CD8-positive, alpha-beta memory T cell (primary cell): Measurements from ENCODE around the gene SRPK2. TPM values are rescaled to one million over a fixed set of nuclear protein-coding genes. Genes with fewer than 3 reads are reported as not detected.
A peak's percentile ranks its signal among the peaks of the same experiment; 100 is the strongest.

Source experiments
- CTCF ChIA-PET: fragments of 350-600 bp; sonication (Branson Sonifier 250); formaldehyde crosslinking; loops from one replicate; lab custom pipeline; 2021; ENCODE audit warnings: antibody characterized with exemption; lab: Charles Lee
- POLR2A ChIA-PET: fragments of 350-600 bp; sonication (Branson Sonifier 250); formaldehyde crosslinking; loops from one replicate; lab custom pipeline; 2021; ENCODE audit warnings: antibody characterized with exemption; lab: Charles Lee
- DNase-seq, 5 donors: peaks; one replicate each; pipeline versions ENCODE4 v3.0.0 to v3.0.0-alpha.2; 2020 to 2022; ENCODE audit warnings: mixed read lengths in 1 of 5
- H3K27ac ChIP-seq: one replicate; pipeline ENCODE4 v1.7.0; 2013; ENCODE audit warnings: low read depth, mild to moderate bottlenecking, low read length, moderate library complexity
- H3K27me3 ChIP-seq: 2 replicates; pipeline ENCODE4 v1.7.0; 2013; ENCODE audit warnings: low read length, mild to moderate bottlenecking; ENCODE audit not compliant: insufficient read depth, poor library complexity, severe bottlenecking
- H3K36me3 ChIP-seq: 2 replicates; pipeline ENCODE4 v1.7.0; 2013; ENCODE audit warnings: mild to moderate bottlenecking, low read length, moderate library complexity; ENCODE audit not compliant: insufficient read depth
- H3K4me1 ChIP-seq: 2 replicates; pipeline ENCODE4 v1.7.0; 2013; ENCODE audit warnings: mild to moderate bottlenecking, low read length, moderate library complexity; ENCODE audit not compliant: insufficient read depth
- H3K4me3 ChIP-seq: 2 replicates; pipeline ENCODE4 v1.7.0; 2013; ENCODE audit warnings: mild to moderate bottlenecking, low read length
- H3K9me3 ChIP-seq: 2 replicates; pipeline ENCODE4 v1.7.0; 2013; ENCODE audit warnings: mild to moderate bottlenecking, low read length
- H3K27ac Mint-ChIP-seq, 8 donors: one replicate each; pipeline ENCODE4 v1.8.0; 2020 to 2021; ENCODE audit warnings: mixed read lengths in 8 of 8, mild to moderate bottlenecking in 6 of 8, inconsistent platforms in 3 of 8, moderate library complexity in 3 of 8
- H3K27me3 Mint-ChIP-seq, 2 donors: one replicate each; pipeline ENCODE4 v1.8.0; 2020 to 2021; ENCODE audit warnings: mixed read lengths in 2 of 2, mild to moderate bottlenecking in 1 of 2, moderate library complexity in 1 of 2
- H3K36me3 Mint-ChIP-seq, 3 donors: one replicate each; pipeline ENCODE4 v1.8.0; 2020 to 2021; ENCODE audit warnings: mixed read lengths in 3 of 3, inconsistent platforms in 1 of 3, mild to moderate bottlenecking in 1 of 3
- H3K4me1 Mint-ChIP-seq, 3 donors: one replicate each; pipeline ENCODE4 v1.8.0; 2020 to 2021; ENCODE audit warnings: mixed read lengths in 3 of 3, inconsistent platforms in 1 of 3, mild to moderate bottlenecking in 1 of 3
- H3K4me3 Mint-ChIP-seq, 7 donors: one replicate each; pipeline ENCODE4 v1.8.0; 2020 to 2021; ENCODE audit warnings: mixed read lengths in 7 of 7, mild to moderate bottlenecking in 6 of 7, moderate library complexity in 4 of 7, inconsistent platforms in 2 of 7
- H3K9me3 Mint-ChIP-seq, 5 donors: one replicate each; pipeline ENCODE4 v1.8.0; 2020 to 2022; ENCODE audit warnings: mixed read lengths in 5 of 5, mild to moderate bottlenecking in 3 of 5, moderate library complexity in 2 of 5, inconsistent platforms in 1 of 5
- polyA plus RNA-seq: library from polyadenylated mRNA; unstranded; fragments of 300-500 nt; fragmentation: Illumina TruSeq; gene quantifications from one replicate; pipeline ENCODE4 v1.2.3, GENCODE V29; 2021
- total RNA-seq, 2 experiments: library from RNA; stranded (reverse); gene quantifications; one replicate each; pipeline ENCODE4 v1.2.3, GENCODE V29; 2021

The SRPK2 gene
- total and polyA plus RNA-seq, 3 experiments from 2014 or later, result 40.8 to 59.5 (median 41.3) TPM

DNA sequence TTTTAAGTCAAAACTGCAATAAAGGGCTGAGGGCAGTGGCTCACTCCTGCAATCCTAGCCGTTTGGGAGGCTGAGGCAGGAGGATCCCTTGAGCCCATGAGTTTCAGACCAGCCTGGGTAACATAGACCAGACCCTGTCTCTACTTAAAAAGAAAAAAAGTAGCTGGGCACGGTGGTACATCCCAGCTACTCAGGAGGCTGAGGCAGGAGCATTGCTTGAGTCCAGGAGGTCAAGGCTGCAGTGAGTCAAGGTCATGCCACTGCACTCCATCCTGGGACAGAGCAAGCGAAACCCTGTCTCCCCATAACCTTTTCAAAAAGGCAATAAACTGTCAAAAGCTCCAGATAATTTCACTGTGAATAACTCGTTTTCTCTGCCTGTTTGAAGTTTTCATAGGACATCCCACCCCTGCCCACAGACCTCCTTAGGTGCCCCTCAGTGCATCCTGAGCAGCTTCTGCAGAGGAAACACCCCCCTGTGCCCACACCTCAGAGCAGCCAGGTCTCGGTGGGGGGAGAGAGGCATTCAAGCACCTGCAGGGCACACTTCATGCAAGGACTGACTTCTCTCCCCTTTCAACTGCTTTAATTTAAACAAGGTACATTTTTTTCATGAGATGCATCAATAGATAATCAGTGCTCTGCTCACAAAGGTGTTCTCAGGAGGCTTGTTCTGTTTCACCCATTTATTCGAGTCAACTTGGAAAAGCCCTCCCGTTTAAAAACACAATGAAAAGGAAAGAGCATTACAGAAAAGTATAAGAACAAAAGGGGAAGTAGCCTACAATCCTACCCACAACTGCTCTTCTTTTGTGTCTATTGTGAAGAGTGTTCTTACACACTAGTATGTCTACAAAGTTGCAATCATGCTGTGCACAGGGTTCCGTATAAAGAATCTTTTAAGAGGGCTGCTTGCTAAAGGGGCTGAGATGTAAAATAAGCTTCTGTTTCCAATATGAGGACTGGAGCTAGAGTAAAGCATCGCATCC lies 269.8 kb downstream of the SRPK2 start:
- H3K27ac ChIP-seq, result no peak overlapping the region
- peaks cover 12% of the 10 kb centered on the region for H3K4me1 ChIP-seq
- H3K27me3 ChIP-seq, result no peaks in the 10 kb centered on the region
- peak overlapping the region; percentile 40 to 87 (median 74) for H3K27ac Mint-ChIP-seq
- H3K36me3 Mint-ChIP-seq, result peaks cover 12 to 75% (median 14%) of the 10 kb centered on the region in 3 donors
- POLR2A ChIA-PET, result no interaction called here
- no peaks in the 10 kb centered on the region for H3K9me3 ChIP-seq
- no peaks in the 10 kb centered on the region for H3K27me3 Mint-ChIP-seq
- H3K9me3 Mint-ChIP-seq, result peaks cover 0 to 2% (median 0%) of the 10 kb centered on the region in 5 donors
- peaks cover 4% of the 10 kb centered on the region for H3K36me3 ChIP-seq
- DNase-seq, result peak in 1 of 5 donors; percentile 26
- peaks cover 24 to 48% (median 40%) of the 10 kb centered on the region in 3 donors for H3K4me1 Mint-ChIP-seq
- no peak overlapping the region for H3K4me3 ChIP-seq
- no peak overlapping the region for H3K4me3 Mint-ChIP-seq
- CTCF ChIA-PET, result interaction anchor here (0.6 to 0.9 kb wide), 2 partner anchors 8 to 281 kb away, joined by 3 read pairs; no protein-coding TSS in a partner anchor

DNA sequence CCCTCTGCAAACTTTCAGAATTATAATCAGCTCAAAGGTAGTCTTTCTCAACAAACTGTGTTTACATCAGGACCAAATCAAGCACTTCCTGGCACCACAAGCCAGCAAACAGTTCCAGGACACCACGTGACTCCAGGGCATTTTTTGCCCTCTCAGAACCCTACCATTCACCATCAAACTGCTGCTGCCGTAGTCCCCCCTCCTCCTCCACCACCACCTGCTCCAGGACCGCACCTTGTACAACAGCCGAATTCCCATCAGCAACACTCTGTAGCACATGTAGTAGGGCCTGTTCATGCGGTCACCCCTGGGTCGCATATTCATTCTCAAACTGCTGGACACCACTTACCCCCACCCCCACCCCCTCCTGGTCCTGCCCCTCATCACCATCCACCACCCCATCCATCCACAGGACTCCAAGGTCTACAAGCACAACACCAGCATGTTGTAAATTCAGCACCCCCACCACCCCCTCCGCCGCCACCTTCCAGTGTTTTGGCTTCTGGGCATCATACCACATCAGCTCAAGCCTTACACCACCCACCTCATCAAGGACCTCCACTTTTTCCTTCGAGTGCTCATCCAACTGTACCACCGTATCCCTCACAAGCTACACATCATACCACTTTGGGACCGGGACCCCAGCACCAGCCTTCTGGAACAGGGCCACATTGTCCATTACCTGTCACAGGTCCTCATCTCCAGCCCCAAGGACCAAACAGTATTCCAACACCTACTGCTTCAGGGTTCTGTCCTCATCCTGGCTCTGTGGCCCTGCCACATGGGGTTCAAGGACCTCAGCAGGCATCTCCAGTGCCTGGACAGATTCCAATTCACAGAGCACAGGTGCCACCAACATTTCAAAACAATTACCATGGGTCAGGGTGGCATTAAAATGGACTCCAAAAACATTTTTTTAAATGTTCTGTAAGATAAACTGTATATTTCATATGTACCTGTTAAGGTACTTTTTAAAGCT lies 276.0 kb downstream of the SRPK2 start:
- Histone ChIP-seq H3K4me1 (no peaks in the 10 kb centered on the region), H3K9me3 (no peaks in the 10 kb centered on the region), H3K27me3 (no peaks in the 10 kb centered on the region), H3K4me3 (no peak overlapping the region), H3K27ac (no peak overlapping the region), H3K36me3 (peaks cover 40% of the 10 kb centered on the region)
- Mint-ChIP-seq H3K9me3 (peaks cover 0 to 4% (median 0%) of the 10 kb centered on the region in 5 donors), H3K4me1 (peaks cover 7 to 16% (median 9%) of the 10 kb centered on the region in 3 donors), H3K4me3 (peak overlapping the region in 2 of 7 donors; percentile 20 to 28), H3K36me3 (peaks cover 12 to 95% (median 23%) of the 10 kb centered on the region in 3 donors), H3K27ac (peak overlapping the region; percentile 19 to 87 (median 70)), H3K27me3 (peaks cover 0 to 4% of the 10 kb centered on the region in 2 donors)
- CTCF ChIA-PET, result no interaction called here
- POLR2A ChIA-PET, result no interaction called here
- no peak for DNase-seq

DNA sequence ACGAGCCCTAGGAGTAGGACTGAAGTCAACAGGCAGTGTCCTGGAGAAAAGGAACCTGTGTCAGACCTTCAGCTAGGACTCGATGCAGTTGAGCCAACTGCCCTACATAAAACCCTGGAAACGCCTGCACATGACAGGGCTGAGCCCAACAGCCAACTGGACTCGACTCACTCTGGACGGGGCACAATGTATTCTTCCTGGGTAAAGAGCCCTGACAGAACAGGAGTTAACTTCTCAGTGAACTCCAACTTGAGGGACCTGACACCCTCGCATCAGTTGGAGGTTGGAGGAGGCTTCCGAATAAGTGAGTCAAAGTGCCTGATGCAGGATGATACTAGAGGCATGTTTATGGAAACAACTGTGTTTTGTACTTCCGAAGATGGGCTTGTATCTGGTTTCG lies 281.3 kb downstream of the SRPK2 start:
- no peaks in the 10 kb centered on the region for H3K9me3 ChIP-seq
- H3K4me1 ChIP-seq, result no peaks in the 10 kb centered on the region
- POLR2A ChIA-PET, result no interaction called here
- Mint-ChIP-seq H3K4me1 (peaks cover 13 to 30% (median 26%) of the 10 kb centered on the region in 3 donors), H3K4me3 (no peak overlapping the region), H3K27me3 (peaks cover 0 to 4% of the 10 kb centered on the region in 2 donors), H3K9me3 (no peaks in the 10 kb centered on the region), H3K27ac (peak overlapping the region in 2 of 8 donors; percentile 4 to 62), H3K36me3 (peaks cover 3 to 88% (median 32%) of the 10 kb centered on the region in 3 donors)
- no peak for DNase-seq
- H3K27me3 ChIP-seq, result no peaks in the 10 kb centered on the region
- CTCF ChIA-PET, result no interaction called here
- H3K4me3 ChIP-seq, result no peak overlapping the region
- peaks cover 65% of the 10 kb centered on the region for H3K36me3 ChIP-seq
- no peak overlapping the region for H3K27ac ChIP-seq

DNA sequence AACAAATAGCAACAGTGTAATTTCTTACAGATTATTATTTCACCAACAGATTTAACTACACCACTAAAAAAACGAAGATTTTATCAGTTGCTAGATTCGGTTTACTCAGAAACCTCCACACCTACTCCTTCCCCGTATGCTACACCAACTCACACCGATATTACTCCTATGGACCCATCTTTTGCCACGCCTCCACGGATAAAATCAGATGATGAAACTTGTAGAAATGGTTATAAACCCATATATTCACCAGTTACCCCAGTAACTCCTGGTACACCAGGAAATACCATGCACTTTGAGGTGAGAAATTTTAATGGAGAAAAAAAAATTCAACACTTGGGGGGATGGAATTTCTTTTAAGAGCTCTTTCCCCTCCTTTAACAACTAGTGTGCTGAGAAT lies 282.2 kb downstream of the SRPK2 start:
- Histone ChIP-seq H3K27ac (no peak overlapping the region), H3K36me3 (peaks cover 60% of the 10 kb centered on the region), H3K4me3 (no peak overlapping the region), H3K4me1 (no peaks in the 10 kb centered on the region), H3K27me3 (no peaks in the 10 kb centered on the region), H3K9me3 (no peaks in the 10 kb centered on the region)
- Mint-ChIP-seq H3K36me3 (peaks cover 3 to 82% (median 24%) of the 10 kb centered on the region in 3 donors), H3K9me3 (no peaks in the 10 kb centered on the region), H3K4me1 (peaks cover 9 to 28% (median 19%) of the 10 kb centered on the region in 3 donors), H3K4me3 (no peak overlapping the region), H3K27me3 (peaks cover 0 to 1% of the 10 kb centered on the region in 2 donors), H3K27ac (peak overlapping the region in 7 of 8 donors; percentile 20 to 91 (median 55))
- ChIA-PET POLR2A (no interaction called here), CTCF (no interaction called here)
- no peak for DNase-seq

DNA sequence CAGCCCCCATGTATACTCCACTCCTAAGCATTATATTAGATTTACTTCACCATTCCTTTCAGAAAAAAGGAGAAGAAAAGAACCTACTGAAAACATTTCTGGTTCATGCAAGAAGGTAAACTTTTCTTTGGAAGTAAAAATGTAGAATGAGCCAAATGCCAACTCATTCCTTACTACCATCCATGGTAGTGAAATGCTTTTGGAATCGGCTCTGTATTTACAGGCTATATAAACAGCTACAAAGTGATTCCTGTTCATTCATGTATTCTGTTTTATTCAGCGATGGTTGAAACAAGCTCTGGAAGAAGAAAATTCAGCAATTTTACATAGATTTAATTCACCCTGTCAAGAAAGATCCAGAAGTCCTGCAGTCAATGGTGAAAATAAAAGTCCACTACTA lies 283.1 kb downstream of the SRPK2 start:
- peaks cover 7 to 81% (median 27%) of the 10 kb centered on the region in 3 donors for H3K36me3 Mint-ChIP-seq

DNA sequence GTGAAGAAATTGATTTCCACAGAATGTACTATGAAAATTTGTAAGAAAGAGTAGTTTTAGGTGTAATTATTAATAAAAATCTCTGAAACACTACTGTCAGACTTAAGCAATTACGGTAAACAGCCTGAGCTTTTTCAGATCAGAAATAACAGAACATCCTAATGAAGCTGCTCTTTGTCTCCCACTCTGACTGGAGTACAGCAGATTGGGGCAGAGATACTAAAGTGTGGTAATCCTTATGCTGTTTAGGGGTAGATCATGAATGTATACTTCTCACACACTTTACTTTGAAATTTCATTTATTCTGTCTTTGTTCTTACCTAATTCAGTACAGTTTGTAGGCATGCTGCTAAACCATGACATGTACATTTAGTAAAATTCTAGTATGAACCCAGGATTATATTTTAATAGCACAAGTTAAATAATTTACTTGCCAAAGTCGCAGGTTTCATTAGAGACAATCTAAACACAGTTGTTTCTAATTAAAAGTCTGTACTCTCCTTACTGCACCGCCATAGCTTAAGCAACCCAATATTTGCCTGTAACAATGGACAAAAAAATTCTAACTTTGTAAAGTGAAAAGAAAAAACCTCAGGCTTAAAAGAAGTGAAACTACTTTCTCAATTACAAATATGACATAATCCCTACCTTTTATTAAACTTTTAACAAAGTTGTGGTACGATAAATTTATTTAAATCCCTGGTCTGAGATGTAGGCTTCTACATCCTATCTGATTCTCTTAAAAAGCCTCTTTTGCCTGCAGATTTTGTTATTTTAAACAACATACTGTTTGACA lies 286.0 kb downstream of the SRPK2 start:
- H3K4me1 ChIP-seq, result no peaks in the 10 kb centered on the region
- no peaks in the 10 kb centered on the region for H3K9me3 Mint-ChIP-seq
- no peak for DNase-seq
- no peaks in the 10 kb centered on the region for H3K9me3 ChIP-seq
- H3K27me3 ChIP-seq, result no peaks in the 10 kb centered on the region
- H3K4me1 Mint-ChIP-seq, result peaks cover 31 to 58% (median 44%) of the 10 kb centered on the region in 3 donors
- H3K4me3 Mint-ChIP-seq, result no peak overlapping the region
- peaks cover 0 to 1% of the 10 kb centered on the region in 2 donors for H3K27me3 Mint-ChIP-seq
- ChIA-PET CTCF (no interaction called here), POLR2A (no interaction called here)
- H3K36me3 ChIP-seq, result peaks cover 39% of the 10 kb centered on the region
- peaks cover 7 to 76% (median 21%) of the 10 kb centered on the region in 3 donors for H3K36me3 Mint-ChIP-seq
- no peak overlapping the region for H3K4me3 ChIP-seq
- peak overlapping the region; percentile 9 to 91 (median 54) for H3K27ac Mint-ChIP-seq
- H3K27ac ChIP-seq, result no peak overlapping the region

More for the DNA sequence above, 283.1 kb downstream of the SRPK2 start:
- Mint-ChIP-seq H3K4me1 (peaks cover 17 to 36% (median 27%) of the 10 kb centered on the region in 3 donors), H3K4me3 (no peak overlapping the region), H3K27me3 (peaks cover 0 to 1% of the 10 kb centered on the region in 2 donors), H3K27ac (peak overlapping the region in 5 of 8 donors; percentile 1 to 46 (median 29)), H3K9me3 (no peaks in the 10 kb centered on the region)
- no peaks in the 10 kb centered on the region for H3K27me3 ChIP-seq
- H3K36me3 ChIP-seq, result peaks cover 54% of the 10 kb centered on the region
- H3K4me3 ChIP-seq, result no peak overlapping the region
- H3K9me3 ChIP-seq, result no peaks in the 10 kb centered on the region
- DNase-seq, result no peak
- CTCF ChIA-PET, result interaction anchor here (1.0 kb wide), 1 partner anchor 125 kb away, joined by 3 read pairs; no protein-coding TSS in a partner anchor
- POLR2A ChIA-PET, result interaction anchor here (0.6 kb wide), 1 partner anchor 158 kb away, joined by 4 read pairs; no protein-coding TSS in a partner anchor
- H3K4me1 ChIP-seq, result no peaks in the 10 kb centered on the region
- no peak overlapping the region for H3K27ac ChIP-seq

DNA sequence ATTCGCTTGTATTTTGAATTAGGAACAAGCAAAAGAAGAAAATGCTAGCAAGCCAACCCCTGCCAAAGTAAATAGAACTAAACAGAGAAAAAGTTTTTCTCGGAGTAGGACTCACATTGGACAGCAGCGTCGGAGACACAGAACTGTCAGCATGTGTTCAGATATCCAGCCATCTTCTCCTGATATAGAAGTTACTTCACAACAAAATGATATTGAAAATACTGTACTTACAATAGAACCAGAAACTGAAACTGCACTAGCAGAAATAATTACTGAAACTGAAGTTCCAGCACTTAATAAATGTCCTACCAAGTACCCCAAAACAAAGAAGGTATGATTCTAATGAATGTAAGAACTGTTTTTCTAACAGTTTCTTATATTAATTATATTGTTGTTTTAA lies 286.9 kb downstream of the SRPK2 start:
- ChIA-PET POLR2A (interaction anchor here (0.6 kb wide), 1 partner anchor 471 kb away, joined by 4 read pairs; no protein-coding TSS in a partner anchor), CTCF (no interaction called here)
- no peak overlapping the region for H3K4me3 ChIP-seq
- Mint-ChIP-seq H3K36me3 (peaks cover 7 to 75% (median 22%) of the 10 kb centered on the region in 3 donors), H3K27me3 (no peaks in the 10 kb centered on the region), H3K9me3 (no peaks in the 10 kb centered on the region), H3K4me3 (no peak overlapping the region), H3K4me1 (peaks cover 34 to 55% (median 48%) of the 10 kb centered on the region in 3 donors), H3K27ac (peak overlapping the region in 1 of 8 donors; percentile 53)
- H3K36me3 ChIP-seq, result peaks cover 33% of the 10 kb centered on the region
- DNase-seq, result no peak
- no peaks in the 10 kb centered on the region for H3K27me3 ChIP-seq
- H3K4me1 ChIP-seq, result no peaks in the 10 kb centered on the region
- no peaks in the 10 kb centered on the region for H3K9me3 ChIP-seq
- no peak overlapping the region for H3K27ac ChIP-seq
